Right atrium auricular region (tissue), 2 donors: ENCODE data around the gene MOBP. TPM values are rescaled to one million over a fixed set of nuclear protein-coding genes. Genes with fewer than 3 reads are reported as not detected.

Experiments used
- DNase-seq: peaks from one replicate; pipeline ENCODE4 v3.0.0-alpha.2; 2019; ENCODE audit warnings: low spot score
- H3K27ac ChIP-seq, 2 donors: fragments of 200-600 bp; sonication (generic); 1 replicate in 1 of 2; 2 replicates in 1 of 2; pipeline ENCODE4 v1.5.1; 2016 to 2019
- H3K27me3 ChIP-seq, 2 donors: fragments of 200-600 bp; sonication (generic); one replicate each; pipeline versions ENCODE4 v1.5.1 to v1.6.0; 2017 to 2019
- H3K36me3 ChIP-seq: fragments of 200-600 bp; sonication (generic); one replicate; pipeline ENCODE4 v1.5.1; 2016
- H3K4me1 ChIP-seq, 2 donors: fragments of 200-600 bp; sonication (generic); one replicate each; pipeline versions ENCODE4 v1.5.1 to v1.6.0; 2017 to 2019
- H3K4me3 ChIP-seq, 2 donors: fragments of 200-600 bp; sonication (generic); 1 replicate in 1 of 2; 2 replicates in 1 of 2; pipeline ENCODE4 v1.5.1; 2017 to 2019; ENCODE audit warnings: mild to moderate bottlenecking in 1 of 2, moderate library complexity in 1 of 2
- H3K9me3 ChIP-seq, 2 donors: fragments of 200-600 bp; sonication (generic); one replicate each; pipeline ENCODE4 v1.5.1; 2019
- total RNA-seq, 2 donors: library from RNA; depleted of rRNA; stranded (reverse); fragments of >200 nt; gene quantifications; one replicate each; pipeline ENCODE4 v1.1.0, GENCODE V29; 2016
- TF ChIP-seq, protein P1 (sequence below), 2 donors: fragments of 200-600 bp; sonication (generic); IDR thresholded peaks; one replicate each; pipeline ENCODE4 v1.5.1; 2019; ENCODE audit warnings: antibody characterized with exemption in 2 of 2

MOBP gene
- total RNA-seq, 2 donors from 2014 or later: 0.20 TPM; not detected in 1

DNA sequence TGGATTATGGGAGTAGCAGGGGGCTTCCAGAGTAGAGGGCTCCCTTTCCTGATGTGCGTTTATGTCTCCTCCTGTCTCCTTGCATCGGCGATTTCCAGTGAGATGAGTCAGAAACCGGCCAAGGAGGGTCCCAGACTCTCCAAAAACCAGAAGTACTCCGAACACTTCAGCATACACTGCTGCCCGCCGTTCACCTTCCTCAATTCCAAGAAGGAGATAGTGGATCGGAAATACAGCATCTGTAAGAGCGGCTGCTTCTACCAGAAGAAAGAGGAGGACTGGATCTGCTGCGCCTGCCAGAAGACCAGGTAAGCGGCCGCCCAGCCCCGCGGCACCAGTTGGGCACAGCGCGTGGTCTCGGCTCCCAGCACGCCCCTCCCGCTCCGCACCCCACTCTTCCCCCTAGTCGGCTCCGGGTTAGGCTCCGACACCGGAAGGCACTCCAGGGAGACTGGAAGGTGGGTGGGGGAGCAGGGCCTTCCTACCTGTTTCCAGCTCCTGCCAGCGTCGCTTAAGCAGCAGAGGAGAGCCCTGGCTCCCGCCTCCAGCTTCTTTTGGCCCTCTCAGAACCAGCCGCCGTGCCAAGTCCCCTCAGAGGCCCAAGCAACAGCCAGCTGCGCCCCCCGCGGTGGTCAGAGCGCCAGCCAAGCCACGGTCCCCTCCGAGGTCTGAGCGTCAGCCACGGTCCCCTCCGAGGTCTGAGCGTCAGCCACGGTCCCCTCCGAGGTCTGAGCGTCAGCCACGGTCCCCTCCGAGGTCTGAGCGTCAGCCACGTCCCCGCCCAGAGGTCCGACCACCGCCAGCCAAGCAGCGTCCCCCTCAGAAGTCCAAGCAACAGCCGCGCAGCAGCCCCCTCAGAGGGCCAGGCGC lies 34.7 kb downstream of the MOBP start:
- H3K4me1 ChIP-seq: peaks cover 0 to 8% of the 10 kb centered on the region in 2 donors
- TF ChIP-seq, protein P1, sequence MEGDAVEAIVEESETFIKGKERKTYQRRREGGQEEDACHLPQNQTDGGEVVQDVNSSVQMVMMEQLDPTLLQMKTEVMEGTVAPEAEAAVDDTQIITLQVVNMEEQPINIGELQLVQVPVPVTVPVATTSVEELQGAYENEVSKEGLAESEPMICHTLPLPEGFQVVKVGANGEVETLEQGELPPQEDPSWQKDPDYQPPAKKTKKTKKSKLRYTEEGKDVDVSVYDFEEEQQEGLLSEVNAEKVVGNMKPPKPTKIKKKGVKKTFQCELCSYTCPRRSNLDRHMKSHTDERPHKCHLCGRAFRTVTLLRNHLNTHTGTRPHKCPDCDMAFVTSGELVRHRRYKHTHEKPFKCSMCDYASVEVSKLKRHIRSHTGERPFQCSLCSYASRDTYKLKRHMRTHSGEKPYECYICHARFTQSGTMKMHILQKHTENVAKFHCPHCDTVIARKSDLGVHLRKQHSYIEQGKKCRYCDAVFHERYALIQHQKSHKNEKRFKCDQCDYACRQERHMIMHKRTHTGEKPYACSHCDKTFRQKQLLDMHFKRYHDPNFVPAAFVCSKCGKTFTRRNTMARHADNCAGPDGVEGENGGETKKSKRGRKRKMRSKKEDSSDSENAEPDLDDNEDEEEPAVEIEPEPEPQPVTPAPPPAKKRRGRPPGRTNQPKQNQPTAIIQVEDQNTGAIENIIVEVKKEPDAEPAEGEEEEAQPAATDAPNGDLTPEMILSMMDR (IDR thresholded peaks at IDR 0.05): no peak
- no peaks in the 10 kb centered on the region for H3K36me3 ChIP-seq
- peak overlapping the region in 1 of 2 donors; percentile 30 for H3K4me3 ChIP-seq
- DNase-seq: no peak
- H3K9me3 ChIP-seq: no peaks in the 10 kb centered on the region
- no peak overlapping the region for H3K27ac ChIP-seq
- H3K27me3 ChIP-seq: peaks cover 3 to 8% of the 10 kb centered on the region in 2 donors

DNA sequence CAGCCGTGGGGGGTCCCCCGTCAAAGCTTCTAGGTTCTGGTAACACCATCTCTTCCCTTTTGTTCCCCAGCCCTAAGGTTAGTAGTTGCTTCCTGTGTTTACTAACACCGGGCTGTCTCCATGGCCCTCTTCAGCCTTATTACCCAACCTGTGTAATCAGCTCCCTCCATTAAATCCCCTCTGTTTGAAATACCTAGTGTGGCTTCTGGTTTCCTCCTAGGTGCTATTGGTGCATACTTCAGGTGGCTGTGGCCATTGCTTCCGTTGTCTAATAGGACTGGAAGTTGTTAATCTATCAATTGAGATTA lies 35.3 kb downstream of the MOBP start:
- Histone ChIP-seq H3K36me3 (no peaks in the 10 kb centered on the region), H3K9me3 (no peaks in the 10 kb centered on the region), H3K4me1 (peaks cover 0 to 8% of the 10 kb centered on the region in 2 donors), H3K27ac (no peak overlapping the region), H3K4me3 (no peak overlapping the region), H3K27me3 (peaks cover 3 to 8% of the 10 kb centered on the region in 2 donors)
- DNase-seq: no peak
- TF ChIP-seq, protein P1 (IDR thresholded peaks at IDR 0.05): no peak

DNA sequence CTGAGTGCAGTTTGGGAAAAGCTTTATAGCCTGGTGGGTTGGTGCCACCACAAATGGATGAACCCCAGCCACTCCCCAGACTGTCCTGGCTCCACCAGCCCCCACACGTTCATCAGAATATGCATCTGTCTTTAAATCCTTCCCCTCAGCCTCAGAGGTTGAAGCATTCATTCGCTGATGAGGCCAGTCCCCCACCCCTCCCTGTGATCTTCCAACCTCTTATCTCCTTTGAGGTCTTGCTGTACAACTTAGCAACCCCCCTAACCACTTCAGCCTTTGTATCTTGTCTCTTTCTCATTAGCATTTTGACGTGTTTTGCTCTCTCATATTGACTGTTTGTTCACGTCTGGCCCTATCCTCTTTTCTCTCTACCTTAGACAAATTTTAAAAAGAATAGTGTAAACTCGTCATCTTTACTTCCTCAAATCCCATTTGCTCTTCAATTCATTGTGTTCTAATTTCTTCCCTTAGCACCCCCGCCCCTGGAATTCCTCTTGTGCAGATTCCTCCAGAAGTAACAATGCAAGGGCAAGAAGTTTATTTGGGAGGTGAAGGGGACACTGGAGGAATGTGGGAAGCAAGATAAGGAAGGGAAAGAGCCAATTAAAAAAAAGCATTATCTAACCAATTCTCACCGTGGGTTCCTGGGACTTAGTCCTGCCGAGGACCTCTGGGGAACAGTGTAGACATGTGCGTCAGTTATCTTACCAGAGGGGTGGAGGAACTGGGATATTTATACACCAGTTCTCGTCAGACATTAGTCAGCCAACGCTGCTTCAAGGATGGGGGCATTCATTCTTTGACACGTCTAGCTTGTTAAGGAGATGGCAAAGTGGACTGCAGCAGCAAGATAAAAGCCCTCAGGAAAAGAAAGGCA lies 38.6 kb downstream of the MOBP start:
- no peak overlapping the region for H3K27ac ChIP-seq
- no peaks in the 10 kb centered on the region for H3K36me3 ChIP-seq
- no peak for DNase-seq
- no peaks in the 10 kb centered on the region for H3K9me3 ChIP-seq
- peaks cover 3 to 8% of the 10 kb centered on the region in 2 donors for H3K27me3 ChIP-seq
- TF ChIP-seq, protein P1 (IDR thresholded peaks at IDR 0.05): no peak
- no peak overlapping the region for H3K4me3 ChIP-seq
- H3K4me1 ChIP-seq: peaks cover 0 to 8% of the 10 kb centered on the region in 2 donors

DNA sequence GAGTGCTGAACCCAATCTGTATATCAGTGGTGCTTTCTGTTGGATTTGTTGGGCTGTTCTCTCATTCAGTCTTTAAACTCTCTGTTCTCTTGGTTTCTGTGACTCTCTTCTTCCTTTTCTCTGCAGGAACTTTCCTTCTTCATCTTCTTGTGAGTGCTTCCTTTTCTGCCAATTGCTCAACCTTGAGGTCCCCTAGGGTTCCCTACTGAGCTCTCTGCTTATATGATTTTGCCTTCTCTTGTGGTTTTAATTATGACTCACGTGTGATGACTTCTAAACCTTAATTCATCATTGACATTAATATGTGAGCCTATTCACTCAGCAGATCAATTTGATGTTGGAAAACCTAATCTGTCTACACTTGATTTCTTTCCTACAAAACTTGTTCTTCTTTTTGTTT lies 39.4 kb downstream of the MOBP start:
- Histone ChIP-seq H3K9me3 (no peaks in the 10 kb centered on the region), H3K4me1 (peaks cover 0 to 8% of the 10 kb centered on the region in 2 donors)

DNA sequence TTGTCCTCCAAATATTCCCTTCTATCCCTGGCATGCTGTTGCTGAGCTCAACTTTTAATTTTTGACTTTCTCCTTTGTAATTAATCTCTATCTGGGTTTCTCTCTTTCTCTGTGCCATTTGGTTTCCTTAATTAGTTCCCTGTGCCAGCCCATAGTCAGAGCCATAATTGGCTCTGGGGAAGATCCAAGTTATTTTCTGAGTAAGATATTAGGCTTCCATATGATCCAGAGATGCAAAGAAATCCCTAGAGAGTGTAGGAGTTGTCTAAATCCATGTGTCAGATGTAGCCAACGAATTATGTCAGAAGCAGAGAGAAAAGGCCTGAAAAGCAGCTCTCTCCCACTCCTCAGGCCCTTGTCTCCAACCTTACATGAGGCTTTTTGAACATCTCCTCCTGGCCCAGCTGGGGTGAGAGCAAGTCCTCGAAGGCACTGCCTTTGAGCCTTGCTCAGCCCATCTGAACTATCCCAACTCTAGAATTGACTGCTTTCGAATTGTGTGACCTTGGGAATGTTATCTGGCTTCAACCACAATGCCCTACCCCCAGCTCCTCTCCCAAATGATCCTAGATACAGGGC lies 46.4 kb downstream of the MOBP start:
- Histone ChIP-seq H3K27ac (no peak overlapping the region), H3K36me3 (no peaks in the 10 kb centered on the region), H3K27me3 (no peaks in the 10 kb centered on the region), H3K4me3 (no peak overlapping the region), H3K9me3 (no peaks in the 10 kb centered on the region), H3K4me1 (no peaks in the 10 kb centered on the region)
- no peak for DNase-seq
- TF ChIP-seq, protein P1 (IDR thresholded peaks at IDR 0.05): no peak

More for the DNA sequence above, 39.4 kb downstream of the MOBP start:
- no peaks in the 10 kb centered on the region for H3K36me3 ChIP-seq
- no peak overlapping the region for H3K4me3 ChIP-seq
- no peak overlapping the region for H3K27ac ChIP-seq
- DNase-seq: no peak
- TF ChIP-seq, protein P1 (IDR thresholded peaks at IDR 0.05): no peak
- peaks cover 3 to 8% of the 10 kb centered on the region in 2 donors for H3K27me3 ChIP-seq
